SK-N-DZ (cell line): ENCODE results near the gene ELMO1.

Source experiments
- DNase-seq: peaks from one replicate; pipeline ENCODE4 v3.0.0-alpha.2; 2015; ENCODE audit warnings: low spot score

ELMO1 gene

DNA sequence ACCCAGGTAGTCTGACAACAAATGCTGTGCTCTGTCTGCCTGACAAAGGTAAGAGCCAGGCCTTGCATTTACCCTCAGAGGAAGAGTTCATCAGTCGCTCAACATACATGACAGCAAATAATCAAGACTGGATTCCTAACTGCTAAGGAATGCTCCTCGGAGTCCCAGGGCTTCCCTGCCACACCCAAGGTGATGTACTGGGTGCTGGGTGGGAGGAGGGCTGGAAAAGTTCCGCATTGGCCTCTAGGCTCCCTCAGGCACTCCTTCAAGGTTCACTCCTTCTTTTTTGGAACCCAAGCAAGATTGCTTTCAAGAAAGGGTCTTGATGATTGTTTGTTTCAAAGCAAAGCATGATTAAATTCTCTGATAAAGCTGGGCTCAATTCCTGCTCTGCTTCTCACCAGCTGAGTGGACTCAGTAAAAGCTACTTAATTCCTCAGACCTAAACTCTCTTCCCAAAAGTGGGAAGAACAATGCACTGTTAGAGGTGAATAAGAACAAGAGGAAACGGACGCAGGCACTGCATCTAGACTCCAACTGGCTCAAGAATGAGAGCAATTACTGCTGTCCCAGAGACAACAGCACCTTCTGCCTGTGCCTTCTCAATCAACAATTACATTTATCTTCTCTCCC lies 173.5 kb downstream of the ELMO1 start:
- DNase-seq: no peak

DNA sequence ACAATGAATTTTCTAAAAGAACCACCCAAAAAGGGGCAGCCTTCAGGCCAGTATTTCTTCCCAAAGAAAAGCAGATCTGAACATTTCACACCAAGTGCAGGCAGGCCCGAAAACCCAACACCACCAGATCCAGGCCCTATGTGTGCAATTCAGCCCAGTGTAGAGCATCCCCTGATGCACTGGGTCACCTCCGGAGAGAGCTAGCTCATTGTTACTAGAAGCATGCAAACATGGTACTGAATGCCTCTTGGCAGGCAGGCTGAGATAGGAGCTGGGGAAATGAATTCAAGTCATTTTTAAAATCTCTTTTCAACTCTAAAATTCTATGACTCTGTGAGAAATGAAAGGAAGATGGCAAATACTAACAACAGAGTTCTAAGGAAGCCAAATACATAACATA lies 174.8 kb downstream of the ELMO1 start:
- DNase-seq: no peak

DNA sequence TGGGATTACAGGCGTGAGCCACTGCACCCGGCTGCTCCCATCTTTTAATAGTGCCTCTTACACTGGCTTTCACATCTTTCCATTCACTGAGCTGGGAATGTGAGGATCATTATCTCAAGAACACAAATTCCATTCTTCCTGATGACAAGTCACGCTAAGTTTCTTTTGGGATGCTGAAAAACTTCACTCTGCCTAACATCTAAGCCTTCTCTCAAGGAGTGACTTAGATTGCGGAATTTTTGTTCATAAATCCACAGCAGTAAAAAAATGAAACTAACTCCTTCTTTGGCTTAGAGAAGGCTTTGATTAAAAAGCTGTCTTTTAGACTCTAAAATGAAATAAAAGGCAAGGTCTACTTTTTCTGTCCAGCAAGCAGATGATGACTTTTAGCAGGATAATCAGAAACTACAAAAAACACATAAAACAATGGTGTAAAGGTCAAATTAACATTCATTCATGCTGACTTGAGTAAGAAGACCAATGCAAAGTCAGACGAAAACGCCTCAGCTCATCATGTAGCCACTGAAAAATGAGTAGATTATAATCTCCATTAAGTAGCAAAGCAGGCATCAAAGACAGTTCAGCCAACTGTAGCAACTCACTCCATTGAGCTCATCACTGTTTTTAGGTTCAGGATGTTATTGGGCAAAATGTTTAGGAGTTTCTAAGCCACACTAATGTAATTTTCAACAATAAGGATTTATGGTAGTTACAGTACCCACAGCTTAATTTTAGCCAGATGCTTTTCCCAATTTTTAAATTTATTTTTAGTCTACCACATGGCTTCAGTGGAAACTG lies 178.8 kb downstream of the ELMO1 start:
- DNase-seq: peak; percentile 37

DNA sequence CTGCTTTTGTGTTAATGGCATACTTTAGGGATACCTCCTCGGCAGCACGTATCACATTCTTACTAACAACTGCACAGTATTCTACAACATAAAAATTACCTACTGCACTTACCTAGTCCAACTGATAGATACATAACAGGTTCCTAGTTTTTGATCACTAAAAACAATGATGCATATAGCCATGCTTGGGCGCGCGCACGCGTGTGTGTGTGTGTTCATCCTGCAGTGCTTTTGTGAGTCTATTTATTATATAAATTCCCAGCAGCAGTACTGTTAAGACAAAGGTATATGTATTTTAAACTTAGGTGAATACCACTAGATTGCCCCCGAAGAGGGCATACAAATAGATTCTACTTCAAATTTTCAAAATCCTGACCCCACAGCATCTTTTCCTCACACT lies 181.4 kb downstream of the ELMO1 start:
- no peak for DNase-seq

DNA sequence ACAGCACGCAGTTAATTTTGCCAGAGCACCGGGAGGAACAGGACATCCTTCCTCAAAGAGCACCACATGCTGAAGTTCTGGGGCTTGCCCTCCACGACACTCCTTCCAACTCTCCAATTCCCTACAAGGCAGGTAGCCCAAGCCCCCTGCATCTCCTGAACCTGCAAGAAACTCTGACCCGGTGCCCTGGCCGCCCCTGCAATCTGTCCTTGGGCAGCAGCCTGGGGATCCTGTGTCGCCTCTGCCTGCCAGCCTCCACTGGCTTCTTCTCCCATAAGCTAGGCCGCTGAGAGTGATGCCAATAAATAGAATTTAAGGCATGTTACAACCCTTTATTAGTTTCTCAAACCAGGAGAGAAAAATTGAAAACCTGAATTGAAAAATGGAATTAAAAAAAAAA lies 182.8 kb downstream of the ELMO1 start:
- no peak for DNase-seq

DNA sequence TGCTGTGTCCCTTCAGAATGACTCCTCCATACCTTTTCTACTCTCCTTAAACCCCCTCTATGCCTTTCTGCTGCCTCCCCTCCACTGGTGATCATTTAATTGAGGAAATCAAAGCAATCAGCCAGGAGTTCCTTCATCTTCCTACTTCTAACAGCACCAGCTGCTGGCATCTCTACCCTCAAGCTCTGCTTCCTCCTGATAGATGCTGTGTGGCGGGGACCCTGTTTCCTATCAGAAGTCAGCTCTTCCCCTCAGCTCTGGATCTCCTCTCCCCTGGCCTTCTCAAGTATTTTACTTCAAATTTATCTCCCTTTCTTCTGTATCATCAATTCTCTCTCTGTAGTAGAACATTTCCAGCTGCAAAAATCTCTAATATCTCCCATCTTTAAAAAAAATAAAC lies 183.7 kb downstream of the ELMO1 start:
- DNase-seq: no peak

DNA sequence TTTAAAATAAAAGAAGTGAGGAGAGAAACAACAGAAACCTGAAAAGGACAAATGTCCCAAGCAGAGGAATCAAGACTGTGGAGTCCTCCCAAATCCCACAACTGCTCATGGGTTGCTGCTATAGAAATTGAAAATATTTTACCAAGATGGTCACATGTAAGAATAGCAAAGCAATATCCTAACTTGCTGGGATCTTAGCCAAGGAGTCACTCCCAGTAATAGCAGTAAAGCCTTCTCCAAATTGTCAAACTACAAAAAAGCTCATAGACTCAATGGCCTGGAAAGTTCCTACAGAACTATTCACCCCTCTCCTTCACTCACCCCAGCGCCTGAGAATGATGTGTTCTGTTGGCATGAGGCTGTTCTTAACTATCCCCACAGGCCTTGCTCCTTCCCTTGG lies 186.5 kb downstream of the ELMO1 start:
- DNase-seq: no peak

DNA sequence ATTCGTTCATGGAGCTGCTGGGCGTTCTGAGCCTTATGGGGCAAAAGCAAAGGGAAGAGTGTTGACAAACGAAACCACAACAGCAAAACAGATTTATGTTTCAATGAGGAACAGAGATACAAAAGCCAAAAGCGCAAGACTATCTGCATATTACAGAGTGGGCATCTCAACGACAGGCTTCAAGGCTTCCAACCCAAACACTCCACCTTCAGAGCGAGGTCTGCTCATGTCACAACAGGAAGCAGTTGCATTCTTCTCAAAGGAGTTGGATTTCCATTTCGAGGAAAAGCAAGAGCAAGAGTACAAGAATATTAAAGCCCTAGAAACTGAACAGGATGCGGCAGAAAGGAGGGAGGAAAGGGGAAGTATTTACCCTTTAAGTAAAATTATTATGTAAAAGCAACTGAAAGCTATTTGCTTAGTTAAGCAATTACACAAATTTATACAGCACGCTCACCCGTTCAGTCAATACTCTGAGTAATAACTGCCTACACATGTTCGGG lies 189.3 kb downstream of the ELMO1 start:
- no peak for DNase-seq

DNA sequence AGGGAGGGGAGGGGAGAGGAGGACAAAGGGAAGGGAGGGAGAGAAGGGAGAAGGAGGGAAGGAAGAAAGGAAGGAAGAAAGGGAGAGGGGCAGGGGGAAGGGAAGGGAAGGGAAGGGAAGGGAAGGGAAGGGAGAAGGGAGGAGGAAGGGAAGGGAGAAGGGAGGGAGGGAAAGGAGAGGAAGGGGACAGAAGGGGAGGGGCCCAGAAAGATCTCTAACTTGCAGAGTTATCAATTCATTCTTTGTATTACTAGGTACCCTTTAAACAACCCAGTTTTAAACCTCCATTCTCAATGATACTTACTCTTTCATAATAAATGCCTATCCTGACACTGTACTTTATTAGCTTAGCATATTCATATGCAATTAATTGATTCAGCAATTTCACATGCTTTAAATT lies 192.0 kb downstream of the ELMO1 start:
- no peak for DNase-seq

DNA sequence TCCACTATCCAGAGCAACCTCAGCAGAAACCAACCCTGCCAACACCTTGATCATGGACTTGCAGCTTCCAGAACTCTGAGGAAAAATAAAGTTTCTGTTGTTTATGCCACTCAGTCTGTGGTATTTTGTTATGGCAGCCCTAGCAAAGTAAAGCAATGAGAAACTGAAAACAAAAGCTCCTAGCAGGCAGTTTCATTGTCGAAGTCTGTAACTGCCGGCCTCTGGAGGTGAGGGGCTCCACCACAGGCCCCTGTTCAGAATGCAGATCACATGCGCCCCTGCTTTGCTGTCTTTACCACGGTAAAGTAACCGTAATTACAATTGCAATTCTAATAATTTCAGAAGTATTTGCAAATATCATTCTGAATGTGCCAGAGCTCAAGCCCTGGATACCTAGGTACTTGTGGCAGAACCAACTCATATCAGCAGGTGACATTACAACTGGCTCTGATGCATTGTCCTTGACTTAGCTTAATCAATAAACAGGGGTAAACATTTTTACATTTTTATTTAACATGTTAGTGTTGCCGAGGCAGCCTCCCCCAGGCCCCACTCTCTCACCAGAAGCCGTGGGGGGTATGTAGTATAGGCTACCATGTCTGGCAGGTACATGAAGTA lies 193.2 kb downstream of the ELMO1 start:
- no peak for DNase-seq

DNA sequence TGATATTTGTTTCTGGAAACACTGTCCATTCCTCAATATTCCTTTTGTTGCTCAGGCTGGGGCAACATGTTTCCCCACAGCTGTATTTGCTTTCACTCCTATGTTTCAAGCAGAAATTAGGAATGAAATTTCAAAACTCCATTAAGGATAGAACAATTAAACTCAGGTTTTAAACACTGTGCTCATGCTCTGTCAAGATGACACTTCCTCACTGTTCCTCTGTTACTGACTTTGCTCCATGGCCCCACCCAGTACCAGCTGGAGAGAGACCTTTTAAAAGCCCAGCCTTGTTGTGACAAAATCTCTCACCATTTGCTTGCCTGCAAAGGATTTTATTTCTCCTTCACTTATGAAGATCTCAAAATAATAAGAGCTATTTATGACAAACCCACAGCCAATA lies 197.4 kb downstream of the ELMO1 start:
- DNase-seq: no peak

DNA sequence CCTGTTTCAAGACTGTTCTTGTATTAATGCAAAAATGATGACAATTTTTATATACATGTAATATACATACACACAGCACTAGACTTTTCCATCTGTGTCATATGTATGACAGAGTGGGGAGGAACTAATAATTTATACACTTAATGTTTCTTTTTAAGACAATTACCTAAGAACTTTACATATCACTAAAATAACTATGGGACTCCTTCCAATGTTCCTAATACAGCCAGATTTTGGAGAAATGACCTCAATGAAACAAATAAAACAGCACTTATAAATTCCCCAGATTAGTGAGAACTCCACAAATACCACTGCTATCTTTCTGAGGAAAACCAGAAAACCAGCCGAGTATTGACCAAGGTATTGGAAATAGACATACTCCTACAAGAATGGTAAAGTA lies 199.4 kb downstream of the ELMO1 start:
- DNase-seq: no peak

DNA sequence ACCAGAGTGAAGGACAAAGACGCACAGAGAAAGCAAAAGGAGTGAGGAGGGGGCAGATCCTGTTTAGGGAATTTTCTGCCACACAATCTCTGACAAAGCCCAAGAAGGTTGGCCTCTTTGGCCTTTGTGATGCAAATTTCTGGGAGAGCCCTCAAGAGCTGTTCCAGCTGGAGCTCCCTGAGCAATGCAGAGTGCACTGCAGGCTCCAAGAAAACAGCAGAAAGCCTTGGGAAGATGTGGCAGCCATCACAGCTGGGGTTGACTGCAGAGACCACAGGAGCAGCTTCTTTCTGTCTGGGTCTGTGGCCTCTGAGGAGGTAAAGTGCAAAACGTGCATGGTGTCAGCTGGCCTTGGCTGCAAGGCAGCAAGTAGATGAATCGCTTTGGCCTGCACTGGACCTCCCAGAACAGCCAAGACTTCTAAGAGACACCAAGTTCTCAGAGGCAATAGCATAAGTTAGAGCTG lies 200.2 kb downstream of the ELMO1 start:
- no peak for DNase-seq

DNA sequence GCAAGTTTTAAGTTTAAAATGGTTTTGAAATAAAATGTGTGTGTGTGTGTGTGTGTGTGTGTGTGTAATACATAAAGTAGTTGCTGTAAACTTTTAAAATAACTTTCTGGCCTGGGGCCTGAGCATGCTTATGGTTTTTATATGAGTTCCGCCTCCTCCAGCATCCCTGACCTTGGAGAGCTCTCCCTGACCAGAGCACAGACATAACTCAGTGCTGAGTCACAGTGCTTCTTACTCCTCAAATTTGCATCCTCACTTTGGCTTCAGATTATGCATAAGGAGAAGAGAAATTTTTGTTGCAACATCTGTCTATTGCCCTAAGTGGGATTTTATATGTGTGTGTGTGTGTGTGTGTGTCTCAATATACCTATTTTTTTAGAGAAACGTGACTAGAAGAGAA lies 200.8 kb downstream of the ELMO1 start:
- DNase-seq: no peak

DNA sequence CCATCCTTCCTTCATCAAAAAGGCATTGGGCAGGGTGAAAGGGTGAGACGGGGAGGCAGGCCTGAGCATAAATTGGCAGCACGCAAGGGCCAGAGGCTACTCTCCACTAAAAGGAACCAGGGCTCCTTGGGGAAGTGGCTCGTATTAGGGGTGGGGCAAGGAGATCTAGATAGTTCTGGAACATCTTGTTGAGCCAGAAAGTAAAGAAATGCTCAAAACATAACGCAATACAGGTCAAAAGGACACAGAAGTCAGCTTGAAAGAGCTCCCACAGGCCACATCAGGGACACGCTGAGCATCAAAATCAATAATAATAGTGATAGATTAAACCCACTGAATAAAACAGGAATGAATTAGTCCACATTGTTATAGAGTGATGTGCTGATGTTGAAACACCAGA lies 203.1 kb downstream of the ELMO1 start:
- no peak for DNase-seq

DNA sequence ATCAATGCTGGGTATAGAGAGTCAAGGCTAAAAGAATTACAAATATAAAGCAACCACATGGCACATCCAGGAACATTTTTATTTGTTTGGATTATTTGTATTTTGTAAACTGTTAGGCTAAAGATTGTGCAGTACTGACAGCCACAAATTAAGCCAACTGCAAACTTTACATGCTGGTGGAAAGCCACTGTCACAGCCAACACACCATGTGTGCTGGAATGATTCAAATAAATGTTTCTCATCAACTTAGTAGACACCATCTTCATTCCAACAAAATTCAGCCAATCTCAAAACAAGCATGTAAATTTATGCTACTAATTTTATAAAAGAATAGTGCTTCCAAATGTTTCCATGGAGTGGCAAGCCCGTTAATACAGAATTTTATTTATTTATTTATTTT lies 211.8 kb downstream of the ELMO1 start:
- no peak for DNase-seq

DNA sequence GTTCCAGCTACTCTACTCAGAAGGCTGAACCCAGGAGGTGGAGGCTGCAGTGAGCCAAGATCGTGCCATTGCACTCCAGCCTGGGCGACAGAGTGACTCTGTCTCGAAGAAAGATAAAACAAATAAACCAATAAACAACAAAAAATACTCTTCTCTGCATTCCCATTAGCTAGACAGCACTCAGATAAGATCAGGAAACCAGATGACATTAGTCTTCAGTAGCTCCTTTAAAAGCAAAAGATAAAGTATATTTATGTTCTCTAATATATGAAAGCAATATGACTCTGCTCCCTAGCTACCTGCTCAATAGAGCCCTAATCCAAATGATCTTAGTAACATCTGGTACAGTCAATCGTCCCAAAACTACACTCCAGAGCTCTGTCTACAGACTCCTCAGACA lies 212.9 kb downstream of the ELMO1 start:
- DNase-seq: peak; percentile 58

DNA sequence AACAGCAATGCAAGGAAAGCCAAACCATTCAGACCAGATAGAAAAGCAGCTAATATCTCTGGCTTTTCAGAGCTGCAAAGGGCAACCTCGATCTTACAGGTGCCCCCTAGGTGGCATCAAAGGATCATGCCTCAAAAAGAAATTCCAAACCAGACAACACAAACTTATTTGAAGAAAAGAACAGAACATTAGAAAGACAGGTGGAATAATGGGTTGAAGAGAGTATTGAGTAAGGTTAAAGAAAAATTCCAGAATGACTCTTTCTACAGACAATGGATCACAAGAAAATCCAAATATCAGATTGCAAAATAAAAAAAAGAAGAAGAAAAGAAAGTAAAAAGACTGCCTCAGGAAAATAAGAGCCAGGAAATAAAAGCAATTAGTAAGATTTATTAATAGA lies 213.7 kb downstream of the ELMO1 start:
- peak; percentile 63 for DNase-seq

DNA sequence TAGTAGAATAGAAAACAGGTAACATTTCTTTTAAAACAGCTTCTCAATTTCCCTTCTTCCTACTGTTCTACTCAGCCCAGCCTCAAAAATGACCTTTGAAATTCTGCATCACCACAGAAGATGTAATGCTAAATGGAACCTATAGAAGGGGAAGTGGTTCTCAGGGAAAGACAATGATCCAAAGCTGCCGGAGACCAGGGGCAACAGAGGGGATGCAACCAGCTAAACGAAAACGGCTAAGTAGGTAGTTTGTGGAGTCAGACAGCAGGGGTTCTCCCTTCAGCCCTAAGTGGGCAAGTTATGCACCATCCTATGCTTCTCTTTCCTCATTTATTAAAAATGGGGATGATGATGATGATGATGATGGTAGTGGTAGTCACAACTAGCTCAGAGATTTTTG lies 214.3 kb downstream of the ELMO1 start:
- DNase-seq: no peak

DNA sequence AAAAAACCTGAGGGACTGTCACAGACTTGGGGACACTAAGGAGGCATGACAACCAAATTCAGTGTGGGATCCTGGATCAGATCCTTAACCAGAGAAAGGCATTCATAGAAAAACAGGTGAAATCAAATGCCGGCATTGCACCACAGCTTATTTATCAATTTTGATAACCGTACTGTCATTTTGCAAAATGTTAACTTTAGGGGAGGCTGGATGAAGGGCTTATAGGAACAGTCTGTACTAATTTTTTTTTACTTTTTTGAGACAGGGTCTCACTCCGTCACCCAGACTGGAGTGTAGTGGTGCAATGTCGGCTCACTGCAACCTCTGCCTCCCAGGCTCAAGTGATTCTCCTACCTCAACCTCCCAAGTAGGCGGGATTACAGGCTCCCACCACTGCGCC lies 217.1 kb downstream of the ELMO1 start:
- DNase-seq: no peak

DNA sequence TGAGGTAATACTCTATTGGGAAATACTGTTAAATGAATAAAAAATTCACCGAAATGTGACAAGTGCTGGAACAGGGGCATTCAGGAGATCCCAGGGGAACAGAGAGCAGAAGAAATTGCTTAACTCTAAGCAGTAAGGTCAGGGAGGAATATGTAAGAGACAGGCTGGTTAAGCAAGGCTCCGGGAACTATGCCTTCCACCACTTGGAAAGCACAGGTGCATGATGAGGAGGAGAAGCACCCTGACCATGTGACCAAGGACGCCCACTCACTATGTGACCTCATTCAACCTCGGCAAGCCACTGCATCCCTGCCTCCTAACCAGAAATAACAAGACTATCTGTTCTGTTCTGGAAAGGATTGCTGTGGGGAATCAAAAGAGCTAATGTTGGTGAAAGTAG lies 218.4 kb downstream of the ELMO1 start:
- no peak for DNase-seq

DNA sequence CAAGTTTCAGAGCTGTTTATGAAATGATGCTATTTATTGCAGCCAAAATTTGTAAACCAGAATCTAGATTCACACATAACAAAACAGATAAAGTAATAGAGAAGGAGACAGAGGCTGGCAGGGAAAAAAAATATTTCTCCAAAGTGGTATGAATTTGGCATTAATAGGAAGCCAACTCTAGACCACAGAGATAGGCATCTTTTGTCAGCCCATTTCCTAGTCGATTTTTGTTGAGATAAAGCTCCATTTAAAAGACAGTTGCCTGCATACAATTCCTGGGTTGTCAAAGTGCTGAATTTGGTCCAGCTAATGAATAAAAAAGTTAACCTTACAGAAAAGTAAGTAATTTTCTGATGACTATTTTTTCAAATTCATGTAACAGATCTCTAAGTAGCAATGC lies 219.3 kb downstream of the ELMO1 start:
- no peak for DNase-seq
